ENCODE measurements around the gene PDLIM7. TPM values are rescaled to one million over a fixed set of nuclear protein-coding genes. Genes with fewer than 3 reads are reported as not detected.
A peak's percentile ranks its signal among the peaks of the same experiment; 100 is the strongest.

PDLIM7 gene
- total RNA-seq, 1 donor, result 91.4 TPM

GRCh38 chr5:177468685-177469628, 28.4 kb downstream of the PDLIM7 start:
- no peak for TF ChIP-seq CTCF (IDR thresholded peaks at IDR 0.05; ENCODE audit: insufficient read depth, low read length)
- DNase-seq (ENCODE audit: low read depth), result peak; percentile 81
- peak overlapping the region; percentile 32 for H3K4me3 ChIP-seq (ENCODE audit: low read depth, low read length)

GRCh38 chr5:177468329-177468684, 29.1 kb downstream of the PDLIM7 start:
- DNase-seq (ENCODE audit: low read depth), result no peak
- no peak overlapping the region for H3K4me3 ChIP-seq (ENCODE audit: low read depth, low read length)
- no peak for TF ChIP-seq CTCF (IDR thresholded peaks at IDR 0.05; ENCODE audit: insufficient read depth, low read length)

DNA sequence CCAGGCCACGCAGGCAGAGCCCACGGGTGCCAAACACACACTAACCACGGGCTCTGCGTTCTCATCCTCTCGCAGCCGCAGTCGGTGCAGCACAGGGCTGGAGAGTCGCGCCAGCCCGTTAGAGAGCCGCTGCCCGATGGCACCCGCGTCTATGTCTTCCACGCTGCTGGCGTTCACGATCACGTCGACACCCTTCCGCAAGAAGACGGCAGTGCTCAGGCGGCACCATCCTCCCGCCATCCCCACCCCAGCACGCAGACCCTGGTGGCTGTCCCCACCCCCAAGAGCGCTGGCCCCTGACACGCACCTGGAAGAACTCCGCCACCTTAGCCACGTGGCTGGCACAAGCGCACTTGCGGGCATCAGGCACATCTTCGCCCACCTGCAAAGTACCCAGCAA, 30.0 kb downstream of the PDLIM7 start:
- no peak for DNase-seq (ENCODE audit: low read depth)
- no peak for TF ChIP-seq CTCF (IDR thresholded peaks at IDR 0.05; ENCODE audit: insufficient read depth, low read length)
- H3K4me3 ChIP-seq (ENCODE audit: low read depth, low read length), result no peak overlapping the region

- no peak for DNase-seq (ENCODE audit: low read depth)
- no peak overlapping the region for H3K4me3 ChIP-seq (ENCODE audit: low read depth, low read length)
- no peak for TF ChIP-seq CTCF (IDR thresholded peaks at IDR 0.05; ENCODE audit: insufficient read depth, low read length)
Observed at GRCh38 chr5:177466861-177467260, 30.5 kb downstream of the PDLIM7 start.

- TF ChIP-seq CTCF (IDR thresholded peaks at IDR 0.05; ENCODE audit: insufficient read depth, low read length), result no peak
- no peak for DNase-seq (ENCODE audit: low read depth)
Observed at GRCh38 chr5:177465044-177465443, 32.4 kb downstream of the PDLIM7 start.

DNA sequence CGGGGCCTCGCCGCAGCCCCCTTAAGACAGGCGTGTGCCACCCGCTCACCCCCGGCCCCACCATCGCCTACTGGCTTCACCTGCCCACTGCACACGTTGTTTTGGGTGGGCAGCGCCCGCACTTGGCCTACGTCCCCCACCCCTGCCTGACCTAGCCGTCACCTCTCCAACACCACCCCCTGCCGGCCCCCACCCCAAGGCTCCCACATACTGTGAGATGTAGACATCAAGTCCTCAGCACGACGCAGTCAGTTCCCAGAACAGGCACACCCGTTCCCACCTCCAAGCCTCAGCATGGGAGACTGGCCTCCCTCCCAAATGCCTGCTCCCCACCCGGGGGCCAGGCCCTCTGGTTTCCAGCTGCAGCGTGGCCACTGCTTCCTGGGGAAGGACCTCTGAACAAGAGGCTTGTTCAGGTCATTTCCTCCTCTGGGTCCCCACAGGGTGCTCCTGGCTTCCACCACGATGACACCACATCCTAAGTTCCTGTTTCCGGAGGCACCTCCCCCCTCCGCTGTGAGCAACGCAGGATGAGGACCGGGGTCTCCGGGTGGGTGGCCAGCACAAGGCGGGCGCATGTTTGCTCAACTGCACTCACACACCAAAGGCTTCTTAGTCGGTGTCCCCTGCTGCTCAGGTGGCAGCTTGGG, 35.3 kb downstream of the PDLIM7 start:
- no peak for TF ChIP-seq CTCF (IDR thresholded peaks at IDR 0.05; ENCODE audit: insufficient read depth, low read length)
- no peak overlapping the region for H3K4me3 ChIP-seq (ENCODE audit: low read depth, low read length)
- no peak for DNase-seq (ENCODE audit: low read depth)

More at GRCh38 chr5:177465044-177465443, 32.4 kb downstream of the PDLIM7 start:
- H3K4me3 ChIP-seq (ENCODE audit: low read depth, low read length), result no peak overlapping the region
